ENCODE data around the gene COBL.

The COBL gene

DNA sequence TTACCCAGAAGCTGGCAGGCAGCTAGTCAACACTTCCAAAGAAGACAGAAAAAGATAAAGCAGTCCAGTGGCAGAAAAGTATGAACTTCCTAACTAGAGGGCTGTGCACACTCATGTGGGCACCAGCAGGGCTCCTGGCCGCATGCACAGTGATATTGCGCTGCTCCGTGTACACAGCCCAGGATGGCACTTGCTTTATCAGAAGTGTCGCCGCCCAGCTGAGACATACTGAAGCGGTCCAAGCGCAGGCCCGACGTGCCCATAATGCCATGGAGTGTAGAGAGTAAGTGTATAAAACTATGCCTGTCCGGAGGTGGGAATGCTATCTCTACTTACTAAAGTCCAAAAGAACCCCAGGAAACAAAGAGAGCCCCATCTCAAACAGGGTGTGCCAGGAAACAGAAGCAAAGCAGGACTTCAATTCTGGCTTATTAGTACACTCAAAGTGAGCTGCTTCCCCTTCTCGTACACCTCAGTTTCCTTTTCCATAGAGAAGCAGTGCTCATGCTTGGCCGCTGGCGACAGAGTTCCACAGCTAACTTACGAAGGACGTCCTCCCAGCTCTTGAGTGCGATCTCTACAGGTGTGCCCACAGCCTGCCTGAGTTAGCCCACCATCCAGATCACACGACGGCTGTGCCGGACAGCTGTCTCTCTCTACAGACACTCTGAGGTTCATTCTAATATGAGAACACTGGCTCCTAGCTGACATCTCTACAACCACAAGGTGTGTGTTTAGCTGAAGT, 234.3 kb downstream of the COBL start:
- Histone ChIP-seq H3K27ac (ENCODE audit: low read length) (no peak overlapping the region), H3K36me3 (ENCODE audit: control insufficient read depth in 2 of 2, insufficient read depth in 2 of 2, low read length in 2 of 2) (peaks cover 0 to 8% of the 10 kb centered on the region in 2 donors), H3K4me1 (ENCODE audit: control insufficient read depth, insufficient read depth, low read length) (no peaks in the 10 kb centered on the region)

DNA sequence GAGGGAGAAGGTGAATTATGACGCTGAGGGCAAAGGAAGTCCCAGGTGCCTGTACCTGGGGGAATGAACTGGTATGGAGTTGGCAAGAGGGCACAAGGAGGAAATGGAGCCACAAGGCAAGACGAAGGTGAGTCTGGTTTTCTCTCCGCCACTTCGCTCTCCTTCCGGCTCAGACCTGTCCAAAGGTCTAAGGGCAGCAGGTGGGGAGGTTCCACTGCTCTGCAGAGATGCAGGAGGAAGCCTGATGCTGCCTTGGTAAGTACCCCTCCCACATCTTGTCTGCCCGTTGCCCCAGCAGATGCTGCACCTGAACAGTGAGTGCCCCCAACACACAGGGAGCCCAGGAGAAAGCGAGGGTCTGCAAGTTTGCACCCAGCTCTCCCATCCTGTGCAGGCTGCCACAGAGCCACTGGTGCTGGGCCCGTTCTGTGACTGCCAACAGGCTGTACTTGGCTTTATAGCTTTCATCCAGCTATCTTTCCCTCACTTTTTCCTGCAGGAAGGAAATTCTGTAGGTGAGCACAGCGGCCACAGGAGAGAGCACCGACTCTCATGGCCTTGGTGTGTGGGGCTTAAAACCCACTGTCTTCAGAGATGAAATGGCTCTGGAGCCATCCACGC, 235.2 kb downstream of the COBL start:
- Histone ChIP-seq H3K9me3 (ENCODE audit: control insufficient read depth in 2 of 2, low read length in 2 of 2) (no peaks in the 10 kb centered on the region), H3K4me1 (ENCODE audit: control insufficient read depth, insufficient read depth, low read length) (no peaks in the 10 kb centered on the region), H3K27me3 (ENCODE audit: control insufficient read depth in 1 of 2, insufficient read depth in 2 of 2, low read length in 2 of 2) (no peaks in the 10 kb centered on the region), H3K4me3 (ENCODE audit: low read length in 2 of 2) (no peak overlapping the region), H3K9ac (ENCODE audit: low read length in 2 of 2) (no peak overlapping the region), H3K27ac (ENCODE audit: low read length) (no peak overlapping the region), H3K36me3 (ENCODE audit: control insufficient read depth in 2 of 2, insufficient read depth in 2 of 2, low read length in 2 of 2) (peaks cover 0 to 8% of the 10 kb centered on the region in 2 donors)

More for the DNA sequence above, 234.3 kb downstream of the COBL start:
- Histone ChIP-seq H3K9me3 (ENCODE audit: control insufficient read depth in 2 of 2, low read length in 2 of 2) (no peaks in the 10 kb centered on the region), H3K9ac (ENCODE audit: low read length in 2 of 2) (no peak overlapping the region), H3K27me3 (ENCODE audit: control insufficient read depth in 1 of 2, insufficient read depth in 2 of 2, low read length in 2 of 2) (no peaks in the 10 kb centered on the region), H3K4me3 (ENCODE audit: low read length in 2 of 2) (no peak overlapping the region)

DNA sequence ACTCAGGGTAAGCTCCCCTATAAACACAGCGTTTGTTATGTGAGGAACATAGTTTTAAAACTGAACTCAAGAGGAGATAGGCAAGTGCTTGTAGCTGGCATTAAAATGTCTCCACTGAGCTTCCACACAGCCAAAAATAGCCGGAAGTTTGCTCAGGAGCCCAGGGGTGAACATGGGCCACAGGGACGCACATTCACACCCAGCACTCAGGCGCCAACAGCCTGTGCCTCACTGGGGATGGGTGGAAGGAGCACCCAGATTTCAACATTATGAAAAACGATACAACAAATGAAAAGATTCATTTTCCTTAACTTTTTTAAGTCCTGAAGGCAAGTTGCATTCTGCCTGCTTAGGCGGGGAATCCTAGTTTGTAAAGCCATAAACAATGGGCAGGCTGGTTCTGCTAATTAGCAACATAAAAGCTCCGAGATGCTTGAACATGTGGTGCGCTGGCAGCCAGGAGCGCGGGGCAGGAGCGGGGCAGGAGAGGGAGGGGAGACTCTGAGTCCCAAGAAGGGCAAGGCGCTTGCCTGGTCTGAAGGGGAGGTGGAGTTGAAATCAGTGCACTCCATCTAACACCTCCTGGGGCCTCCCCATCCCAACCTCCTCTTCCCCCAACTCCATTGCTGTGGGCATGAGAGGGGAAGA, 235.9 kb downstream of the COBL start:
- no peaks in the 10 kb centered on the region for H3K27me3 ChIP-seq (ENCODE audit: control insufficient read depth in 1 of 2, insufficient read depth in 2 of 2, low read length in 2 of 2)
- no peak overlapping the region for H3K4me3 ChIP-seq (ENCODE audit: low read length in 2 of 2)
- H3K27ac ChIP-seq (ENCODE audit: low read length): no peak overlapping the region
- no peaks in the 10 kb centered on the region for H3K4me1 ChIP-seq (ENCODE audit: control insufficient read depth, insufficient read depth, low read length)
- H3K9me3 ChIP-seq (ENCODE audit: control insufficient read depth in 2 of 2, low read length in 2 of 2): no peaks in the 10 kb centered on the region
- peaks cover 0 to 8% of the 10 kb centered on the region in 2 donors for H3K36me3 ChIP-seq (ENCODE audit: control insufficient read depth in 2 of 2, insufficient read depth in 2 of 2, low read length in 2 of 2)
- no peak overlapping the region for H3K9ac ChIP-seq (ENCODE audit: low read length in 2 of 2)

DNA sequence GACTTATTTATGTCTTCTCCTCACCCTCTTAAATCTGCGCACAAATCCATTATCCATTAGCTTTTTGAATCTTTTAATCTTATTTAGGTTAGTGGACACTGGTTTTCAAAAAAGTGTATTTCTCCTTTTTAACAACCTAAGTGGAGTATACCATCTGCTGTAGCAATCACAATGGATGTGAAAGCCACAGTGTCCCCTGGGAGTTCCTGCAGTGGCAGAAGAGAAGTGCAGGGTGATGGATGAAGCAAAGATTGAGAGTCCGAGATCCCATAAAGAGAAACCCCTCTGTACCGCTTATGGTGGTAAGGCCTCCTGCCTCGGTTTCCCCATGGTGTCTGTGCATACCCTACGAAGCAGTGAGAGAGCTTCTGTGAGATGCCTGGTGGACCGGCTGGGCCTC, 236.4 kb downstream of the COBL start:
- no peaks in the 10 kb centered on the region for H3K27me3 ChIP-seq (ENCODE audit: control insufficient read depth in 1 of 2, insufficient read depth in 2 of 2, low read length in 2 of 2)
- no peak overlapping the region for H3K9ac ChIP-seq (ENCODE audit: low read length in 2 of 2)
- peaks cover 0 to 8% of the 10 kb centered on the region in 2 donors for H3K36me3 ChIP-seq (ENCODE audit: control insufficient read depth in 2 of 2, insufficient read depth in 2 of 2, low read length in 2 of 2)
- H3K27ac ChIP-seq (ENCODE audit: low read length): no peak overlapping the region
- H3K4me3 ChIP-seq (ENCODE audit: low read length in 2 of 2): no peak overlapping the region
- H3K4me1 ChIP-seq (ENCODE audit: control insufficient read depth, insufficient read depth, low read length): no peaks in the 10 kb centered on the region
- no peaks in the 10 kb centered on the region for H3K9me3 ChIP-seq (ENCODE audit: control insufficient read depth in 2 of 2, low read length in 2 of 2)

DNA sequence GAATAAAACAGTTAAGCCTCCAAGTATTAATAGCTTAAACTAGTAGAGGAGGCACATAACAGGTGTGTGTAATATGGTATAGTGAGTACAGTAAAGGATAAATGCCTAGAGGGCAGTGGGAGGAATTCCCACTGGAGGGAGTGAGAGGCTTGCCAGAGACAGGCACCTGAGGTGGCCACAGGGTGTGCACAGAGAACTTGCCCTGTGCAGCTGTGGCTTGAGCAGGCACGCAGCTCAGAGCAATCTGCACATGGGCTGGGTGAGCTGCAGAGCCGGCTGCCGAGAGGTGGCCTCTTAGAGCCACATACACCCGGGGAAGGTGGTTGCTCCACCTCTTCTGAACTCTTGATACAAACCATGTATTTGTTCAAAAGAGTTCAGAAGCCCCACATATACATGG, 237.1 kb downstream of the COBL start:
- Histone ChIP-seq H3K27me3 (ENCODE audit: control insufficient read depth in 1 of 2, insufficient read depth in 2 of 2, low read length in 2 of 2) (no peaks in the 10 kb centered on the region), H3K27ac (ENCODE audit: low read length) (no peak overlapping the region), H3K36me3 (ENCODE audit: control insufficient read depth in 2 of 2, insufficient read depth in 2 of 2, low read length in 2 of 2) (peaks cover 0 to 6% of the 10 kb centered on the region in 2 donors), H3K9me3 (ENCODE audit: control insufficient read depth in 2 of 2, low read length in 2 of 2) (no peaks in the 10 kb centered on the region), H3K4me3 (ENCODE audit: low read length in 2 of 2) (no peak overlapping the region), H3K9ac (ENCODE audit: low read length in 2 of 2) (no peak overlapping the region), H3K4me1 (ENCODE audit: control insufficient read depth, insufficient read depth, low read length) (no peaks in the 10 kb centered on the region)

DNA sequence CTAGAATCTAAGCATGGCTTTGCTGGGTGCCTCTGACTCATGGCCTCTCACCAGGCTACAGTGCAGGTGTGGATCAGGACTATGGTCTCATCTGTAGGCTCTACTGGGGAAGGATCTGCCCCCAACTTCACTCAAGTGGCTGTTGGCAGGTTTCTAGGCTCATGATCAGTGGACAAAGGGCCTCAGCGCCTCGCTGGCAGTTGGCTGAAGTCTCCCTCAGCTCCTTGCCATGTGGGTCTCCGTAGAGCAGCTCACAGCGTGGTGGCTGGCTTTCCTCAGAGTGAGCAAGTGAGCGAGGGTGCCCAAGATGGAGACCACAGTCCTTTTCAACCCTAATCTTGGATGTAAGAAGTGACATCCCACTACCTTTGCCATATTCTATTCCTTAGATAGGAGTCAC, 238.0 kb downstream of the COBL start:
- Histone ChIP-seq H3K27ac (ENCODE audit: low read length) (no peak overlapping the region), H3K4me3 (ENCODE audit: low read length in 2 of 2) (no peak overlapping the region)

DNA sequence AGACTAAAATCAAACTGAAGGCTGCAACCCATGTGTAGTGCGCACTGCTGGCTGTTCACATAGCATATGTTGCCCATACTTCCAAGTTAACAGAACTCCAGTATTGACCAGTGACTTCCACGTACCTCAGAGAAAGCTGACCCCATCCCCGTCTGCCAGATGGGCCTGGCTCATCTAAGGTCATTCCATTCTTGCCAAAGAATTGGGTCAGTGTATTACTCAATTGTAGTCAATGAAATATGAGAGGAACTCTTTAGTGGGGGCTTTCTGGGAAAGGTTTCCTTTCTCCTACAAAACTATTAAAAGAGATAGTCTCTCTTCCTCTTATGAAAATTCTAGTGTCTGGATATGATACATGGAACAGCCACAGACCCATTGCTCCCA, 238.6 kb downstream of the COBL start:
- no peak overlapping the region for H3K27ac ChIP-seq (ENCODE audit: low read length)
- no peak overlapping the region for H3K9ac ChIP-seq (ENCODE audit: low read length in 2 of 2)
- H3K27me3 ChIP-seq (ENCODE audit: control insufficient read depth in 1 of 2, insufficient read depth in 2 of 2, low read length in 2 of 2): no peaks in the 10 kb centered on the region
- peaks cover 0 to 4% of the 10 kb centered on the region in 2 donors for H3K36me3 ChIP-seq (ENCODE audit: control insufficient read depth in 2 of 2, insufficient read depth in 2 of 2, low read length in 2 of 2)
- no peaks in the 10 kb centered on the region for H3K9me3 ChIP-seq (ENCODE audit: control insufficient read depth in 2 of 2, low read length in 2 of 2)
- no peaks in the 10 kb centered on the region for H3K4me1 ChIP-seq (ENCODE audit: control insufficient read depth, insufficient read depth, low read length)
- H3K4me3 ChIP-seq (ENCODE audit: low read length in 2 of 2): no peak overlapping the region

More for the DNA sequence above, 238.0 kb downstream of the COBL start:
- Histone ChIP-seq H3K36me3 (ENCODE audit: control insufficient read depth in 2 of 2, insufficient read depth in 2 of 2, low read length in 2 of 2) (peaks cover 0 to 4% of the 10 kb centered on the region in 2 donors), H3K4me1 (ENCODE audit: control insufficient read depth, insufficient read depth, low read length) (no peaks in the 10 kb centered on the region), H3K27me3 (ENCODE audit: control insufficient read depth in 1 of 2, insufficient read depth in 2 of 2, low read length in 2 of 2) (no peaks in the 10 kb centered on the region), H3K9ac (ENCODE audit: low read length in 2 of 2) (no peak overlapping the region), H3K9me3 (ENCODE audit: control insufficient read depth in 2 of 2, low read length in 2 of 2) (no peaks in the 10 kb centered on the region)

DNA sequence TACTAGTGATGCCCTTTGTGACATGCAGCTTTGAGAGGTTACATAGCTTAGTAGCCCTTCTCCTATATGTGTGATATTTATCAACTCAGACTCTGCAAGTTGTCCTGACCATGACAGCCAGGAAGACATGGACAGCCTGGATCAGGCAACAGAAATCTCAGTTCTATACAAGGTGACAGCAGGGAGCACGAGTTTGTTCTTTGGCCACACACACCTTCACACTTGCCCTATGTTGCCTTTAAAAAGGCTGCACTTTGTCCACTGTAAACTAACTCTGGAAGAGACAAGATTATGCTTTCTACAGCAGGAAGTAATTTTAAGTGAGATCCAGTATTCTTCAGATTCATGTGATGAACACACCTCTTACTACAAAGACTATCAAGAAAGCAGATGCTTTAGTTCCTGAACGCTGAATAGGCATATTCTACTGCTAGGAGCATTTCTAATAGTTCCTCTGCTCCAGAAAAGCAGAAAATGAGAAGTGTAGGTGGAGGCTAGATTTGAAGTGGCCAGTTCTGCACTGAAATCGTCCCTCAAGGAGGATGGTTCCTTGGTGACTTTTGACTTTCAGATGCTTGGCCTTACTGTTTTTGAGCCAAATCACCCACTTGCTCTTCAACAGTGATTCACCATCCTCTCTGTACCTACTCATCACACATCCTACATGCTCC, 239.2 kb downstream of the COBL start:
- Histone ChIP-seq H3K9ac (ENCODE audit: low read length in 2 of 2) (no peak overlapping the region), H3K27me3 (ENCODE audit: control insufficient read depth in 1 of 2, insufficient read depth in 2 of 2, low read length in 2 of 2) (no peaks in the 10 kb centered on the region), H3K36me3 (ENCODE audit: control insufficient read depth in 2 of 2, insufficient read depth in 2 of 2, low read length in 2 of 2) (peaks cover 0 to 3% of the 10 kb centered on the region in 2 donors), H3K9me3 (ENCODE audit: control insufficient read depth in 2 of 2, low read length in 2 of 2) (no peaks in the 10 kb centered on the region), H3K27ac (ENCODE audit: low read length) (no peak overlapping the region), H3K4me1 (ENCODE audit: control insufficient read depth, insufficient read depth, low read length) (no peaks in the 10 kb centered on the region), H3K4me3 (ENCODE audit: low read length in 2 of 2) (no peak overlapping the region)

DNA sequence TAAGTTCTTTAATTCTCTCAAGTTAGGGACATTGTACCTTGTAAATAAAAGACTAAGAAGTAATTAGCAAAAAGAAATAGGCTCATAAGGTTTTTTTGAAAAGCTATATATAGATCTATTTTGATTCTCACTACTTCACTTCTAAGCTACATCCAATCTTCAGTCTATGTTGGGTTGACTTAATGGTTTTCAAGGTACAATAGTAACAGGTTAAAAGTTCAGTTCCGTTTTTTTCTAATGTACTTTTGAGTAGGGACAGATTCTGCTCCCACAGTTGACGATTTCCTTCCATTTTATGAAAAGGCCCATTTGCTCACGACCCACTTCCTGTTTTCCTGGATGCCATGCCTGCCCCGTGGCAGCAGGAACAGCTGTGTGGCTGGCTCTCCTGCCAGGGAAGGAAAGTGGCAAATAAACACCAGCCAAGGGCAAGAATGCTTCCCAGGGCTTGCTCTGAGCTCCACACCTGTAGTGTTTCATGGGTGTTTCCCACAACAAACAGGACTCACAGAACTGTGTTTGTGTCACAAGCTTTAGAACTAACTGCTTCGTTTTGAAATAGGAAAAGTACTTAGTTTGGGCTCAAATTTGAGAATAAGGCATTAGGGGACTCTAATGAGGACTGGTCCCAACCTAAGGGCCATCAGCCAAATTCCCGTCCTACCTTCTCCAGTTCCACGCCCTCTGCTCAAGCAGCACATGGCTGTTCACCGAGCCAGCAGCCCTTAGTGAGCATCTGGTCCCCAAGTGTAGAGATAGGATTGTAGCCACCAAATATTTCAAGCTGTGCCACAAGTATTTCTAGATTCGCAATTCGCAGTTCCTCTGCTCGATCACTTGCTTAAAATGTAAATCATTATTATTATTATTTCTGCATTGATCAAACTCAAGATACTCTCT, 240.7 kb downstream of the COBL start:
- Histone ChIP-seq H3K36me3 (ENCODE audit: control insufficient read depth in 2 of 2, insufficient read depth in 2 of 2, low read length in 2 of 2) (peaks cover 0 to 2% of the 10 kb centered on the region in 2 donors), H3K4me3 (ENCODE audit: low read length in 2 of 2) (no peak overlapping the region), H3K27ac (ENCODE audit: low read length) (no peak overlapping the region), H3K9me3 (ENCODE audit: control insufficient read depth in 2 of 2, low read length in 2 of 2) (no peaks in the 10 kb centered on the region), H3K4me1 (ENCODE audit: control insufficient read depth, insufficient read depth, low read length) (no peaks in the 10 kb centered on the region), H3K9ac (ENCODE audit: low read length in 2 of 2) (no peak overlapping the region), H3K27me3 (ENCODE audit: control insufficient read depth in 1 of 2, insufficient read depth in 2 of 2, low read length in 2 of 2) (no peaks in the 10 kb centered on the region)

DNA sequence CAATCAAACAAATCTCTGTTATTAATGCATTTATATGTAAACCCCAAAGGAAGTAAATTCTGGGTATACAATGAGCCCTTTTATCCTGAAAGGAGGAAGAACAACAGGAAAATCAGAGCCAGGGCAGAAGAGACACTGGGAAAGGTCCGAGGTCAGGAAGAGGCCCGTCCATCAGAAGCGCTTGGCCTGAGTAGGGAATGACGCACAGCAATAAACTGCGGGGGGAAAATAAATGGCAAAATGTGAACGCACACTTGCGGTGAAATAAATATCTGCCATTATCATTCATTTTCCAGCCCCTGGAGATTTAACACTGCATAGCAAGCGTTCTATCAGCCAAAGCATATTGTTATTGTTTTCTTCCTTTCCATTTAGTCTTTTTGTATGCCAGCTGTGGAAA, 243.4 kb downstream of the COBL start:
- H3K27ac ChIP-seq (ENCODE audit: low read length): no peak overlapping the region
- no peak overlapping the region for H3K9ac ChIP-seq (ENCODE audit: low read length in 2 of 2)
- no peaks in the 10 kb centered on the region for H3K27me3 ChIP-seq (ENCODE audit: control insufficient read depth in 1 of 2, insufficient read depth in 2 of 2, low read length in 2 of 2)
- H3K9me3 ChIP-seq (ENCODE audit: control insufficient read depth in 2 of 2, low read length in 2 of 2): no peaks in the 10 kb centered on the region
- H3K4me3 ChIP-seq (ENCODE audit: low read length in 2 of 2): no peak overlapping the region
- no peaks in the 10 kb centered on the region for H3K36me3 ChIP-seq (ENCODE audit: control insufficient read depth in 2 of 2, insufficient read depth in 2 of 2, low read length in 2 of 2)
- H3K4me1 ChIP-seq (ENCODE audit: control insufficient read depth, insufficient read depth, low read length): peaks cover 5% of the 10 kb centered on the region
